Kidney epithelial cell (primary cell): ENCODE measurements around the gene DIRAS3. TPM values are rescaled to one million over a fixed set of nuclear protein-coding genes. Genes with fewer than 3 reads are reported as not detected.
"Not testable (repeated sequence)": the region's sequence is repeated elsewhere in the genome, so short reads cannot be mapped to it uniquely, and the experiment has no call there.

Experiments used
- DNase-seq: peaks from one replicate; pipeline ENCODE4 v3.0.0-alpha.2; 2010; ENCODE audit warnings: low read depth
- H3K27me3 ChIP-seq: 2 replicates; pipeline ENCODE4 v1.6.0; 2011; ENCODE audit warnings: low read length; ENCODE audit not compliant: control insufficient read depth, insufficient read depth
- H3K36me3 ChIP-seq: 2 replicates; pipeline ENCODE4 v1.5.1; 2011; ENCODE audit warnings: low read length; ENCODE audit not compliant: control insufficient read depth, insufficient read depth
- H3K4me3 ChIP-seq: 2 replicates; pipeline ENCODE4 v1.5.1; 2011; ENCODE audit warnings: low read depth, mild to moderate bottlenecking, control low read depth, low read length
- total RNA-seq: library from RNA; depleted of rRNA; stranded (reverse); fragments of >200 nt; gene quantifications from 2 replicates; pipeline ENCODE4 v1.2.3, GENCODE V29; 2015
- TF ChIP-seq, protein P1 (sequence below): IDR thresholded peaks from 2 replicates; pipeline ENCODE4 v1.5.1; 2011; ENCODE audit warnings: mild to moderate bottlenecking, moderate library complexity, low read length, control low read depth, inconsistent platforms; ENCODE audit not compliant: insufficient read depth, poor library complexity, severe bottlenecking

Gene DIRAS3
- total RNA-seq, 1 donor from 2014 or later: 0.38 TPM

DNA sequence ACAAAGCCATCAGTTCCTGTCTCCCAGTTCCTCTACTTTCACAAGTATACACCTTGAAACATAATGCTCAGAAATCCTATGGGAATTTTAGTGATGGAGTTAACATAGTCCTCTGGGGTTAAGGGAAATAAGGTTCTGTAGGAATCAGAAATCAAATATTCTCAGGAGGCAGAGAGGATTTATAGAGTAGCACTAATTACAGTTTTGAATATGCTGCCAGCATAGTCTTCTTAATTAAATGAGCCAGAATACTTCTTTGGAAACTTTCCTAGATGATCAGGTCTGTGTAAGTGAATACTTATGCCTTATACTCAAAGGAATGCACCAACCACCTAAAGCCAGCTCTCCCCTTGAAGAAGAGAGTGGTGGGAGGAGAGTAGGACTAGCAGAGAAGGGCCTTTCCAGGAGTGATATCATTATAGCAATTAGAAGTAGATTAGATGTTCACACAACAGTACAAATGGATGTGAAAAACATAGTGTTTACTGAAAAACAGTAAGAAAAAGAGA is 31.4 kb upstream of the DIRAS3 start:
- TF ChIP-seq, protein P1, sequence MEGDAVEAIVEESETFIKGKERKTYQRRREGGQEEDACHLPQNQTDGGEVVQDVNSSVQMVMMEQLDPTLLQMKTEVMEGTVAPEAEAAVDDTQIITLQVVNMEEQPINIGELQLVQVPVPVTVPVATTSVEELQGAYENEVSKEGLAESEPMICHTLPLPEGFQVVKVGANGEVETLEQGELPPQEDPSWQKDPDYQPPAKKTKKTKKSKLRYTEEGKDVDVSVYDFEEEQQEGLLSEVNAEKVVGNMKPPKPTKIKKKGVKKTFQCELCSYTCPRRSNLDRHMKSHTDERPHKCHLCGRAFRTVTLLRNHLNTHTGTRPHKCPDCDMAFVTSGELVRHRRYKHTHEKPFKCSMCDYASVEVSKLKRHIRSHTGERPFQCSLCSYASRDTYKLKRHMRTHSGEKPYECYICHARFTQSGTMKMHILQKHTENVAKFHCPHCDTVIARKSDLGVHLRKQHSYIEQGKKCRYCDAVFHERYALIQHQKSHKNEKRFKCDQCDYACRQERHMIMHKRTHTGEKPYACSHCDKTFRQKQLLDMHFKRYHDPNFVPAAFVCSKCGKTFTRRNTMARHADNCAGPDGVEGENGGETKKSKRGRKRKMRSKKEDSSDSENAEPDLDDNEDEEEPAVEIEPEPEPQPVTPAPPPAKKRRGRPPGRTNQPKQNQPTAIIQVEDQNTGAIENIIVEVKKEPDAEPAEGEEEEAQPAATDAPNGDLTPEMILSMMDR: no peak
- no peak for DNase-seq
- H3K36me3 ChIP-seq: no peaks in the 10 kb centered on the region
- H3K4me3 ChIP-seq: no peak overlapping the region
- H3K27me3 ChIP-seq: no peaks in the 10 kb centered on the region

DNA sequence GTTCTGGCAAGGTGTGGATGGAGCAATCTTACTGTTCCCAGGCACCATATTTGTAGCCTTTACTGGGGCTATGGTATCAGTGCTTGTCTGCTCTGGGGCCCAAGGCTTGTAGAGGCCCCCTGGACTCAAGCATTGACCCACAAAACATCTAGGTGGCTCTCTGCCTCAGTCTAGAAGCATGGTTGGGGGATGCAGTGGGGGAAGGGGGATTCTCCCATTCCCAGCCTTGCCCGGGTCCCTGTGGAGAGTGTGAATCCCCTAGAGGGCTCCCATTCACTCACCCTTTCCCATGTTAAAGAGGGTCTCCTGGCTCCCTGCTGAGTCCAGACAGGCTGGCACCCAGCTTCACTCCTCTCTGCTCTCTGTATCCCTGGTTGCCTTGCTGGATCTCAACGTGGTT is 28.2 kb upstream of the DIRAS3 start:
- DNase-seq: no peak
- no peaks in the 10 kb centered on the region for H3K36me3 ChIP-seq
- no peaks in the 10 kb centered on the region for H3K27me3 ChIP-seq
- no peak overlapping the region for H3K4me3 ChIP-seq
- TF ChIP-seq, protein P1: no peak

DNA sequence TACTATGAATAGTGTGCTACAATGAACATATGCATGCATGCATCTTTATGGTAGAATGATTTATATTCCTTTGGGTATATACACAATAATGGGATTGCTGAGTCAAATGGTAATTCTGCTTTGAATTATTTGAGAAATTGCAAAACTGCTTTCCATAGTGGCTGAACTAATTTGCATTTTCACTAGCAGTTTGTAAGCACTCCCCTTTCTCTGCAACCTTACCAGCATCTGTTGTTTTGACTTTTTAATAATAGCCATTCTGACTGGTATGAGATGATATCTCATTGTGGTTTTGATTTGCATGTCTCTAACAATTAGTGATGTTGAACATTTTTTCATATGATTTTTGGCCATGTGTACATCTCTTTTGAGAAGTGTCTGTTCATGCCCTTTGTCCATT is 24.0 kb upstream of the DIRAS3 start:
- TF ChIP-seq, protein P1: no peak
- Histone ChIP-seq H3K27me3 (no peaks in the 10 kb centered on the region), H3K36me3 (no peaks in the 10 kb centered on the region), H3K4me3 (no peak overlapping the region)
- DNase-seq: no peak

DNA sequence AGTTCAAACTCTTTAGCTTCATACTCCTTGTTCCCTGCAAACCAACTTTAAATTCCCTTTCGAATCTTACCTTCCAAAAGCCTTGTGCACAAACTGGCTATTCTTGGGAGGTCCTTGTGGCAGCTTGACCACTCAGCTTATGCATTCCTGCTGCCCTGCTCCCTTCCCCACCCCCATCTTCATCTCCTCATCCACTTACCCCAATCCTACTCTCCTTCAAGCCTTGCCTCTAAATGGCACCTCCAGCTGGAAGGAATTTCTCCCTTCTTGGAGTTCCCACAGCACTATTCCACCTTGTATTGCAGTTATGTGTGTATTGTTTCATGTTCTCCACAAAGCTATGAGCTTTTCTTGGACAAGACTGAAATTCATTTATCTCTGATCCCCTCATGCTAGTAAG is 15.3 kb upstream of the DIRAS3 start:
- DNase-seq: no peak
- Histone ChIP-seq H3K36me3 (no peaks in the 10 kb centered on the region), H3K27me3 (no peaks in the 10 kb centered on the region), H3K4me3 (no peak overlapping the region)
- TF ChIP-seq, protein P1: no peak

GRCh38 chr1:68058053-68058452 is 7.6 kb upstream of the DIRAS3 start:
- not testable (repeated sequence) for H3K27me3 ChIP-seq, DNase-seq

GRCh38 chr1:68057564-68057963 is 7.1 kb upstream of the DIRAS3 start:
- Histone ChIP-seq H3K27me3 (no peaks in the 10 kb centered on the region), H3K36me3 (no peaks in the 10 kb centered on the region), H3K4me3 (no peak overlapping the region)
- TF ChIP-seq, protein P1: peak; percentile 10
- no peak for DNase-seq

More at GRCh38 chr1:68058053-68058452, 7.6 kb upstream of the DIRAS3 start:
- H3K4me3 ChIP-seq, H3K36me3 ChIP-seq: not testable (repeated sequence)

DNA sequence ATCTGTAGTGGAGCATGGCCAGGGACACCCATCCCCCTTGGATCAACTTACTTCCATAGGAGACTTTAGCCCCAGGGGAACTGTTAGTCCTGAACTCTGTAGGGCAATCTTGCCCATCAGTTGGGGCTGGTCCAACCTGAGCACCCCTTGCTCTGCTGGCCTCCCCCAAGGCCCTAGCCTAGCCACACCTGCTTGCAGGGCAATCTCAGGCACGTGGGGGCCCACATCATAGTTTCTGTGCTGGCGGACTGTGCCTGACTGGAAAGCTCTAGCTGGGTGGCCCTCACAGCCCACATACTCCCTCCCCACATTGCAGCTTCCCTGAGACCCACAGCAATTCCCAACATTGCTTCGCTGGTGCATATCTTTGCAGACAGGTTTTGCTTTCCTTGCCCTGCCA is 6.6 kb upstream of the DIRAS3 start:
- H3K27me3 ChIP-seq: no peaks in the 10 kb centered on the region
- TF ChIP-seq, protein P1: no peak
- no peaks in the 10 kb centered on the region for H3K36me3 ChIP-seq
- DNase-seq: no peak
- H3K4me3 ChIP-seq: no peak overlapping the region
